ENCODE data around the gene CYP4F11. TPM values are rescaled to one million over a fixed set of nuclear protein-coding genes. Genes with fewer than 3 reads are reported as not detected.

Gene CYP4F11
- total and polyA plus RNA-seq, 12 donors: 0.18 to 10.5 (median 2.5) TPM; not detected in 2

- 49 to 65% (median 59%) methylated on average over 5 of the region's 5 CpGs for WGBS, 4 donors
- peak in 1 of 7 donors; percentile 29 for DNase-seq
- Histone ChIP-seq H3K4me3 (no peak overlapping the region), H3K27ac (no peak overlapping the region), H3K9me3 (replicated peaks in 1 of 3) (no peaks in the 10 kb centered on the region), H3K27me3 (peaks cover 6% of the 10 kb centered on the region), H3K4me1 (replicated peaks in 1 of 2) (no peaks in the 10 kb centered on the region), H3K36me3 (replicated peaks in 1 of 2) (no peaks in the 10 kb centered on the region)
- TF ChIP-seq CTCF (IDR thresholded peaks at IDR 0.05): no peak
- TF ChIP-seq POLR2A (IDR thresholded peaks at IDR 0.05): no peak
- intact Hi-C loops (cut with DNase I): loop anchor here in 1 of 2 donors (5.0 kb wide), 1 partner anchor 238 kb away; no protein-coding TSS in a partner anchor
Measured at GRCh38 chr19:15864824-15865223, 69.5 kb downstream of the CYP4F11 start.

- TF ChIP-seq CTCF (IDR thresholded peaks at IDR 0.05) (no peak), POLR2A (IDR thresholded peaks at IDR 0.05) (no peak)
- DNase-seq: peak in 1 of 7 donors; percentile 27
- Histone ChIP-seq H3K27ac (no peak overlapping the region), H3K4me1 (replicated peaks in 1 of 2) (no peaks in the 10 kb centered on the region), H3K36me3 (replicated peaks in 1 of 2) (no peaks in the 10 kb centered on the region), H3K4me3 (no peak overlapping the region), H3K27me3 (peaks cover 6% of the 10 kb centered on the region), H3K9me3 (replicated peaks in 1 of 3) (no peaks in the 10 kb centered on the region)
- WGBS, 4 donors: 51 to 81% (median 73%) methylated on average over 5 to 8 of the region's 8 CpGs
- intact Hi-C loops (cut with DNase I): no loop called here
Measured at GRCh38 chr19:15863272-15863671, 71.1 kb downstream of the CYP4F11 start.

GRCh38 chr19:15862444-15862843, 71.9 kb downstream of the CYP4F11 start:
- Histone ChIP-seq H3K36me3 (replicated peaks in 1 of 2) (no peaks in the 10 kb centered on the region), H3K4me3 (no peak overlapping the region), H3K27ac (no peak overlapping the region), H3K27me3 (peaks cover 6% of the 10 kb centered on the region), H3K4me1 (replicated peaks in 1 of 2) (no peaks in the 10 kb centered on the region), H3K9me3 (replicated peaks in 1 of 3) (no peaks in the 10 kb centered on the region)
- TF ChIP-seq CTCF (IDR thresholded peaks at IDR 0.05): no peak
- TF ChIP-seq POLR2A (IDR thresholded peaks at IDR 0.05): no peak
- intact Hi-C loops (cut with DNase I): no loop called here
- WGBS, 4 donors: 29 to 40% (median 38%) methylated on average over 7 of the region's 7 CpGs
- no peak for DNase-seq

Small RNA genes lying within 50 kb of the gene (small RNA-seq; reads per million reads assigned to genes)
- gene CYP4F36P: 0 reads per million in 2 donors

Other genes with a start within 250 kb of the CYP4F11 start
- not detected for gene OR10H2, start 206.5 kb downstream of the CYP4F11 start, total RNA-seq
- gene OR10H2, start 206.5 kb downstream of the CYP4F11 start, polyA plus RNA-seq: not detected
- not detected for gene OR10H3, start 196.5 kb downstream of the CYP4F11 start, total RNA-seq
- not detected for gene OR10H3, start 196.5 kb downstream of the CYP4F11 start, polyA plus RNA-seq
- gene OR10H5, start 146.9 kb downstream of the CYP4F11 start, total RNA-seq: not detected
- not detected for gene OR10H5, start 146.9 kb downstream of the CYP4F11 start, polyA plus RNA-seq
- gene OR10H1, start 118.9 kb downstream of the CYP4F11 start, total RNA-seq: not detected
- not detected for gene OR10H1, start 118.9 kb downstream of the CYP4F11 start, polyA plus RNA-seq
- gene CYP4F2, start 36.5 kb downstream of the CYP4F11 start, total RNA-seq: not detected
- not detected for gene CYP4F2, start 36.5 kb downstream of the CYP4F11 start, polyA plus RNA-seq
- gene OR10H4, start 14.5 kb upstream of the CYP4F11 start, total RNA-seq: not detected
- not detected for gene OR10H4, start 14.5 kb upstream of the CYP4F11 start, polyA plus RNA-seq
- gene TPM4, start 142.0 kb upstream of the CYP4F11 start, total RNA-seq: 100 to 1,000 TPM; 111 to 294 (median 173) TPM
- gene TPM4, start 142.0 kb upstream of the CYP4F11 start, polyA plus RNA-seq: 100 to 1,000 TPM; 195 to 290 (median 290) TPM
- 100 to 1,000 TPM in 1 of 9 donors, 10 to 100 TPM in 8; 42.6 to 118 (median 72.1) TPM for gene RAB8A, start 177.4 kb upstream of the CYP4F11 start, total RNA-seq
- gene RAB8A, start 177.4 kb upstream of the CYP4F11 start, polyA plus RNA-seq: 100 to 1,000 TPM in 1 of 3 donors, 10 to 100 TPM in 2; 32.0 to 143 (median 34.8) TPM
- 1 to 10 TPM in 2 of 9 donors, under 1 TPM in 6, not detected in 1; 0.21 to 2.2 (median 0.86) TPM for gene HSH2D, start 209.2 kb upstream of the CYP4F11 start, total RNA-seq
- gene HSH2D, start 209.2 kb upstream of the CYP4F11 start, polyA plus RNA-seq: 1 to 10 TPM; 1.4 to 4.7 (median 1.5) TPM
- not detected for gene CIB3, start 239.0 kb upstream of the CYP4F11 start, total RNA-seq
- gene CIB3, start 239.0 kb upstream of the CYP4F11 start, polyA plus RNA-seq: not detected